Activated CD8-positive, alpha-beta memory T cell treated with anti-CD3 and anti-CD28 coated beads, Interleukin-2, amount 50 U/mL, for 1 hour (primary cell): ENCODE results near the gene ARL6.
"Not testable (repeated sequence)": the region's sequence is repeated elsewhere in the genome, so short reads cannot be mapped to it uniquely, and the experiment has no call there.

Experiments
- DNase-seq: peaks from one replicate; pipeline ENCODE4 v3.0.0-alpha.2; 2020; ENCODE audit errors: extremely low read depth

The ARL6 gene

DNA sequence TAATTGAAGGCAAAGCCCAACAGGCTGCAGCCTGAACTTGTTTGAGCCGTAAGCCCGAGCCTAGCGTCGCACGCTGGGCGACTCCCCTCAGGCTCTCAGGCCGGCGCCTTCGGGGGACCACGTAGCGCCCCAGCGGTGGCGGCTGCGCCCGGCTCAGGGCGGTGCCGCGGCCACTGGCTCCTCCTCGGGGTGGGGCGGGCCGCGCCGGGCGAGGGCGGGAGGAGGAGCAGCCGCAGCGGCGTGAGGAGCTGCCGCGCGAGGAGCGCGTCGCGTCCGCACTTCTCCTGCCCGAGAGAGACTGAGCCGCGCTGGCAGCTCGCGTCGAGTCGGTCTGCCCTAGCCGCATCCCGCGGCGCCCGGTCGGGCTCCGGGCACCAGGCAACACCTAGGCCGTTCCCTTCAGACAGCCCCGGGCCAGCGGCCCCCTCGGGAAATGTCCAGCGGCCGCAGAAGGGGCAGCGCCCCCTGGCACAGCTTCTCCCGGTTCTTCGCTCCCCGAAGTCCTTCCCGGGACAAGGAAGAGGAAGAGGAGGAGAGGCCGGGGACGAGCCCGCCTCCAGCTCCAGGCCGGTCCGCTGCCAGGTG is 57.3 kb downstream of the ARL6 start, which contains the start of gene CRYBG3:
TSS of gene CRYBG3 (plus strand) at position 238 of the 585 bp plus-strand sequence. CDS start at position 434, 196 bp downstream.
- peak; percentile 31 for DNase-seq

DNA sequence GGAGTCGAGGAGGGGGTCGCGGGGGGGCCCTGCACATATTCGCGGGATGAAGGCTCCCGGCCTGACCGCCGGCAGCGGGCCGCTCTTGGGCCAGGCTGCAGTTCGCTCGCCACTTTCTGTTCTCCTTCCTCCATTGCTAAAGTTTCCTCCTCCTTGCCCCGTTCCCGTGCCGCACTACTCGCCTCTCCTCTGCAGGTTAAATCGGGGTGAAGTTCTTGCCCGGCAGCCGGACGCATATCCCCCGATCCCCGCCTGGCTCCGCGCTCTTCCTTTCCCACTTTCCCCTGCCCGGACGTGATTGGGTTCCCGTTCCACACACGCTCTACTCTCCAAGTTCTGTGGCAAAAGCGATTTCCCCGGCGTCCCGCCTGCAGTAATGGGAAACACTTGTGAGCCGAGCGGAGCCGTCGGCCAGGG is 57.8 kb downstream of the ARL6 start:
- DNase-seq: no peak

DNA sequence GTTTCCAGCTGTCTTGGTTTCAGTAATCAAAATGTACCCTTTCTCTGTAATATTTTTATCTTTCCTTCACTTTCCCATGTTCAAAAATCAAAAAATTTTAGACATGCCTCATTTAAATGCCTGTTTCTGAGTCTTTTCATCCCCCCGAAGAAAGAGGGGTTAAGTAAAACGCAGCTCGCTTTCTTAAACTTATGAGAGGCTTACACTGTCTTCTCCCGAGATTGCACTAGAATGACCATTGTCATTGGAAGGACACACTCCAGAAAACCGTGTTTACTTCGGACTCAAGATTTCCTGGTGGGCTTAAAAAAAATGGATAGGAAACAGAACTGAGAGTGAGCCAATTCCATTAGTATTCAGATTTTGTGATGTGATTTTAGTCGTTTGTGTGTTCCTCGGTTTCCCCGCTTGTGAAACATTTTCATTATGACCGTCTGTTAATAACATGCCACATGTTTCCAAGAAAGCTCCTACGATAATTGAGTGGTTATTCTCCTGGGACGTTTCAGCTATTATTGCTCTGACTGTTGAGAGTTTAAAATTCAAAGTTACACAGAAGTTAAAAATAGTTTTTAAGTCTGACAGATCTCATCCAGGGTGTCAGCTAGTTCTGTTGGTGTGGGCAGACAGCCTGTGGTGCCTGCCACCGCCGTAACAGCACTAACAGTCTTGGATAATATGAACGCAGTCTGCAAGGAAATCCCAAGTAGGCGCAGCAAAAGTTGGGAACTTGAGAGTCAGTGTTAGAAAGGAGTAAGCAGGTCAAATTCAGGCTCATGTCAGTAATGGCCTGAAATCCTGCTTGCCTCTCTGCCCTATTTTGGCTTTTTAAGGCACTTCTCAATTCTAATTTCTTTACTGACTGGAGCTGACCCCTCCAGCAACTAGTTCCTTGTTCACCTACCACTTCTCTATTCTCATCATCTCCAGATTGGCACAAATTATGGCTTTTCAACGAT is 58.8 kb downstream of the ARL6 start:
- no peak for DNase-seq

DNA sequence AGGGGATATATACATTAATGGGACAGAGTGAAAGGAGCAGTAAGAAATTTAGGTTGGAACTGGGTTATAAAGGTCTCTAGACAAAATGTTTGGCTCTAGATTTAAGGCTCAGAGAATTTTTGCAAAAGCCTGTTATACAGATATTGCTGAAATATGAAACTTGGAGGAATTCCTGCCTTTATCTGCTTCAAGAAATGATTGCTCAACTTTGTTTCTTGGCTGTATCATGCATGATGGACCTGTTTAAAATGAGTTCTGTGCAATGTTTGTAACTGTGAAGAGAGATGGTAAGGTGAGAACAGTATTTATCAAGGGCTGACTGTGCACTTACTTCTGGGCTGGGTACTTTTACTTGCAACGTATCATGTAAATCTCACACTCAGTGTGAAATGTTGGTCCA is 60.5 kb downstream of the ARL6 start:
- no peak for DNase-seq

DNA sequence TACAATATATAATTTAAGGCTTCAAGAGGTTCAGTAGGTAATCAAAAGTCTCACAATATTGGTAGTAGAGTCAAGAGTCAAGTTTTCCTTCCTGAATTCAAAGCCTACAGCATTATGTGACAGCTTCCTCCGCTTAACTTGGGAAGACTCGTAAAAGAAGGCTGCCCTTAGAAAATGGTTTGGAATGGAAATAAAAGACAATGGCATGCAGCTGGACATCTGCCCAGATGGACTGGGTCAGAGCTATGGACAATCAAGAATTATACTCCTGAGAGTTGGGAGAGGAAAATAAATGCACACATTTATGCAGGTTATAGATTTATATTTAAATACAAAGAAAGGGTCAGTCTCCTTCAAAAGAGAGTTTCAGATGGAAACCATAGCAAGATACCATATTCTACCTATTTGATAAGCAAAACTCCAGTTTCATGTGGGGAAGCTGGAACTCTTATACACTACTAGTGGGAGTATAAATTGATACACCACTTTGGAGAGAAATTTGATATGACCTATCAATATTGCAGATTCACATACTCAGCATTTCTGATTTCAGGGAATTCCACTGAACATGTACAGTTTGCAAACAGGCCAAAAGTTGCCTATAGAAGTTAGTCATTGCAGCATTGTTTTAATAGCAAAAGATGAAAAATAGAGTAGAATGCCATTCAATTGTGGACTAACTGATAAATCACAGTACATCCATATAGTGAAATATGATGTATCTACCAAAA is 63.3 kb downstream of the ARL6 start:
- no peak for DNase-seq

DNA sequence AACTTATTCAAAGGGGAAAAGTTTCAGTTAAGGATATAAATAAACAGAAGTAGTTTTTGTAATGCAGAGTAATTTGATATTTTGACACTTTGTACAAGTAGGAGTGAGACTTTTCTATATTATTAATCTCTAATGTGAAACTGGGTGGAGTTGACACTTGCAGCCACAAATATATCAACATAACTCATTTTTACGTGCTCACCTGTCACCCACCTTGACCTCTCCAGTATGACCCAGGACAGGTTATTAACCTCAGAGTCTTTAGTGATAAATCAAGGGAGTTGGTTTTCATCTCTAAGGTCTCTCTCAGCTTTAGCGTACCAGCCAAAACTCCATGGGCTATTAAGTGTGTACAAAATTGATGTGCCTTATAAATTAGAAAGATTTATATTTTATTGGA is 64.6 kb downstream of the ARL6 start:
- DNase-seq: no peak

DNA sequence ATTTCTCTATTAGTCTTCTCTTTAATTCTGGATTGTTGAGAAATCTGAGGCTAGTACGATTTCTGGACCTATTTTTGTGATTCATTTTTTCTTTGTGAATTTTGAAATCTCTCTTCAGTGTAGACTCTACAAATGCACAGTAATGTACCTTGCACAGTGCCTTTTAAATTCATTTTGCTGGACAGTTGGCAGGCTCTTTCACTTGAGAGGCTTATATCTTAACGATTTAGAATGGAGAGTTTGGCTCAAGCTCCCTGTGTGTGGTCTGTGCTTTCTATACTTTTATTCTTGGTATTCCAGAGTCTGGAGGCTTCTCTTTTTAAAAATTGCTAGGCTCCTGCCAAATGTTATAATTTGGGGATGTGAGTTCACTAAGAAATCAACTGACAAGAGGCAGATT is 66.1 kb downstream of the ARL6 start:
- DNase-seq: no peak

DNA sequence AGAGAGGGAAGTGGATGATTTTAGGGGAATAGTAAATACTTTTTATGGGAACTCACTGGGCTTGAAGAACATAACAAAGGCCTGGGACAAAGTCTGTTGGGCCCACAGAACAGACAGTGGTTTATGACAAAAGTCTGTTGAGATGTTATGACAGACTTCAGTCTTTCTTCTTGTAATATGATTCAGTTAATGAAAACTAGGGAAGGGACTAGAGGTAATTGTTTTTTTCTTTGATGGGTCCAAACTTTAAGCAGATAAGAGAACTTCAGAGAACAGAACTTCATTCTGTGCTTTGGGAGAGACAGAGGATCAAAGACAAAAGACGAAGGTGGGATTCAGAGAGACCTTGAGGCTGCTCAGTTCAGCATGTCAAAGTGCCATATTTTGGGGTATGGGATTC is 66.6 kb downstream of the ARL6 start:
- no peak for DNase-seq

DNA sequence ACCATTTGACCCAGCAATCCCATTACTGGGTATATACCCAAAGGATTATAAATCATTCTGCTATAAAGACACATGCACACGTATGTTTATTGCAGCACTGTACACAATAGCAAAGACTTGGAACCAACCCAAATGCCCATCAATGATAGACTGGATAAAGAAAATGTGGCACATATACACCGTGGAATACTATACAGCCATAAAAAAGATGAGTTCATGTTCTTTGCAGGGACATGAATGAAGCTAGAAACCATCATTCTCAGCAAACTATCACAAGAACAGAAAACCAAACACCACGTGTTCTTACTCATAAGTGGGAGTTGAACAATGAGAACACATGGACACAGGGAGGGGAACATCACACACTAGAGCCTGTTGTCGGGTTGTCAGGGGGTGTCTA is 68.6 kb downstream of the ARL6 start:
- not testable (repeated sequence) for DNase-seq

DNA sequence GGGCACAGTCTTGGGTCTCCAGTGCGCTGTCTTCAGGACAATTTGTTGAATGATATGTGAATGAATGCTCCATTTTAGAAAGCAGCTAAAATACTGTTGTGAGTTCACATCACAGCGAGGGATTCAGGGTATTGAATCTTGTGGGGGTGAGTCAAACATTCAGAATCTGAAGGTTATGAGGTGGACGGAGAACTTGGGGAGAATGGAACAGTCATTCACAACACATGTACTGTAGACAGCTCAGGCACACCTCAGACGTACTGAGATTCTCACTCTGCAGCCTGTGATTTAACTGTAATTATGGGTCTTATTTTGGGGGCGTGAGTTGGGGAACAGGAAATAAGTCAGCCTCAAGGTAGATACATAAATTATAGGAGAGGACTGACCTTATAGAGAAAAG is 71.2 kb downstream of the ARL6 start:
- no peak for DNase-seq

DNA sequence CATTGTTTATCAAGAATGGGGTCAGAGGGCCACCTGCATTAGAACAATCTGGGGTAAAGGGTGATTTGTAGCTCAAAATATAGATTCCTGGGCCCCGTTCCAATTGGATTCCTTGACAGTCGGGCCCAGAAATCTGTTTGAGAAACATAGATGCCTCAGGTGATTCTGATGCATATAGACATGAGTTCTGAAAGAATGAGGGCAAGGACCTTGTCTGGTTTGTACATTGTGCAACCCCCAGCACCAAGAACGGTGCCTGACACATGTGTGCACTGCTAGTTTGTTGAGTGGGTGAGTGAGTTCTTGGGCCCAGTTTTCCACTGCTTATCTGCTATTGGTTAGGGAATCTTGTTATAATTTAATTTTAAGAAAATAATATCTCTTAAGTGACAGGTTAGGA is 73.8 kb downstream of the ARL6 start:
- DNase-seq: no peak

DNA sequence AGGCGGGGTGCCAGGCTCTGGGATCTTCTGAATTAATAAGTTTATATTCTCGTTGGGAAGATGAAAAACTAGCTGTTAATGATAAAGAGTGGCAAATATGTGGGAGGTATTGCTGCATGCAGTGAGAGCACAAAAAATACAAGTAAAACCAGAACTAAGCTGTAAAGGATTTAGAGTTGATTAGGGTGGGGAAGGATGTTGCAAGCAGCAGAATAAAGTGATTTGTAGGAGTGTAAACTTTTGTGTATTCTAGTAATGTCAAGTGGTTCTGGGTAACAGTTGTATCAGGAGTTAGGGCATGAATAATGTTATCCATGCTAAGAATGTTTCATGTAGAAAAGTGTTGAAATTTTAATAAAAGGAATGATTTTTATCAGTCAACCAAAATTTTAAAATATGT is 75.4 kb downstream of the ARL6 start:
- DNase-seq: no peak

DNA sequence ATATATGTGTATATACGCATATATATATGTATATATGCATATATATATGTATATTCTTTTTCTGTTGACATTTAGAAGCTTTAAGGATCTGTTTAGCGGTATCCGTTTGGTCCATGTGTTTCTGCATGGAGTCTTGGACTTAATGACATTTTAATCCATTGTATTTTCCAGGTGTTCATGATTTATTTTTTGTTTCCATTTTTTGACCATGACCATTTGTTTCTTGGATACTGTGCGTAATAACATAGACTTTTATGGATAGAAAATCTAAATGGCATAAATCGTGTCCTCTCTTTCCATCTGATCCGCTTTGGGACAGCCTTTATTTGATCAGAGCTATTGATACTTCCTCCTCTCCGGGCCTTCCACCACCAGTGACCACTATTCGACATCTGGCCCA is 76.7 kb downstream of the ARL6 start:
- no peak for DNase-seq

DNA sequence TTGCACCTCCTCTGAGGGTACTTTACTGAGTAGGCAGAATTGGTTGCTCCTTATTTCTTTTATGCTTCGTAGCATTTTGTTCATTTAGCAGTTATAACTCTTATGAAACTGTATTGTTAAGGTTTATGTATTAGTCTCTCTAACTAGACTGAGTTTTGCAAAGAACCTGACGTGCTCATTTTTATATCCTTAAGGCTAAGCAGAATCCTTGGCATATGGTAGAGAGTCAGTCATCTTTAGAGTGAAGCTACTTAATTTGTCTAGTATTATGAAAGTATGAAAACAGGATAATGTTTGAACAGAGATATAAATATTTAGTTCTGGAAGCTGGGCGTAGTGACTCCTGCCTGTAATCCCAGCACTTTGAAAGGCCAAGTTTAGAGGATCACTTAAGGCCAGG is 77.4 kb downstream of the ARL6 start:
- no peak for DNase-seq

DNA sequence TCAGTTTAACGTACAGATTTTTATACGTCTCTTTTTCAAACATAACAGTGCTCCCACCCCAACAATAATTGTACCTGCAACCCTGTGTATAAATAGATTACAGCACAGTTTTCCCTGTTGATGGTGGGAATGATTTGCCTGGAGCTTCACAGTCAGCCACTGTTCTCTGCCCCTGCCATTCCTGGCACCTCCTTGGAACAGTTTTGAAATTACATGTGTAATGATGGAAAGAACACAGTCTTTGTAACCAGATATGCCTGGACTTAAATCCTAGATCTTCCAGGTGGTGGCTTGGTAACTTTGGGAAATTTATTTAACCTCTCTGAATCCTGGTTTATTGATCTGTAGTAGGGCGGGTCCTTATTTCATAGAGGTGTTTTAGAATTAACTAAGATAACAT is 84.2 kb downstream of the ARL6 start:
- no peak for DNase-seq
